ENCODE data around the gene MINDY4.

The MINDY4 gene

DNA sequence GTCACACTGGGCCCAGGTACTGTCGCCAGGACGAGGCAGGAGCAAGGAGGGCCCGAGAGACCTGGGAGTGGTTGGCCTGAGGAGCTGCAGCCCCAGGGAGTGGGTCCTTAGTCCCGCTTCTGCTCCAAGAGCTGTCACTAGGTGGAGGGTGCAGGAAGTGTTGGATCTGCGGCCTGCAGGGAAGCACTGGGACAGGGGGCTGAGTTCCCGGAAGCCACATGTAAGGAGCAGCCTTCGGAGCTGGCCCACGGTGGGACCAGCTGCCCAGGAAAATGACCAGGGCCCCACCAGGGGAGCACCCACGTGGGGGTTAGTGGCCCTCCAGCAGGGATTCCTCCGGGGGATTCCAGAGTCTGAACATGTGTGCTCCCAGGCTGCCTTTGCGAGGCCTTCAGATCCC, 131.2 kb downstream of the MINDY4 start:
- no peak for DNase-seq (ENCODE audit: low read depth)

DNA sequence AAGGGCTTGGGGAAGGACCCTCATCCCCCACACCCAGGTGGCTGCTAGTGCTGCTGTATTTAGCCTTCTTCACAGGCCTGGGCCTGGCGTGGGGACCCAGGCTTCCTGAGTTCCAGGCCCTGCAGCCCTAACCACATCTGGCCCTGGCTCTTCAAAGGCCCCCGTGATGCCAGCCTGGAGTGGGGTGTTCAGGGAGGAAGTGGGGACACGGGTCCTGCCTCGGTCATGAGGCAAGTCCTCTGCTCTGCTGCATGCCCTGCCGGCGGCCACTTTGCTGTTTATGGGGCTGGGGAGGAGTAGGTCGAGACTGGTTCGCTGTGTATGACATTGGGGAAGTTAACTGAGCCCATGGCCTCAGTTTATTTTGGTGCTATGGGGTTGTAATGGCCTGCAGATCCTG, 131.9 kb downstream of the MINDY4 start:
- DNase-seq (ENCODE audit: low read depth), result no peak

DNA sequence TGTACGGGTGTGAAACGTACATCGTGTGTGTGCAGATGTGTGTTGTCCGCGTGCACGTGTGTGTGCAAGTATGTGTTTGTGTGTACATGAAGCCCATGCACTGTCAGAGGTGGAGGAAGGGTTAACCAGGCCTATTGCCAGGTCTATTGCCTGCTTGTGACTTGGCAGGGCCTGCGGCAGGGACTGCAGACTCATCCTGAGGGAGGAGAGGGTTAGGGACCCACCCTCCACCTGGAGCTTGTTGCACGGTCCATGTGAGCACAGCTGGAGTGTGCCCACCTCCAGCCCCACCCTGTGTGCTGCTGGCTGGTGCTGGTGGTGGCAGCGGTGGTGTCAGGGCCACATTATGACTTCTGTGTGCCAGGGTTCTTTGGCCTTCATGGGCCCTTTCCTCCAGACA, 133.3 kb downstream of the MINDY4 start:
- DNase-seq (ENCODE audit: low read depth), result no peak

DNA sequence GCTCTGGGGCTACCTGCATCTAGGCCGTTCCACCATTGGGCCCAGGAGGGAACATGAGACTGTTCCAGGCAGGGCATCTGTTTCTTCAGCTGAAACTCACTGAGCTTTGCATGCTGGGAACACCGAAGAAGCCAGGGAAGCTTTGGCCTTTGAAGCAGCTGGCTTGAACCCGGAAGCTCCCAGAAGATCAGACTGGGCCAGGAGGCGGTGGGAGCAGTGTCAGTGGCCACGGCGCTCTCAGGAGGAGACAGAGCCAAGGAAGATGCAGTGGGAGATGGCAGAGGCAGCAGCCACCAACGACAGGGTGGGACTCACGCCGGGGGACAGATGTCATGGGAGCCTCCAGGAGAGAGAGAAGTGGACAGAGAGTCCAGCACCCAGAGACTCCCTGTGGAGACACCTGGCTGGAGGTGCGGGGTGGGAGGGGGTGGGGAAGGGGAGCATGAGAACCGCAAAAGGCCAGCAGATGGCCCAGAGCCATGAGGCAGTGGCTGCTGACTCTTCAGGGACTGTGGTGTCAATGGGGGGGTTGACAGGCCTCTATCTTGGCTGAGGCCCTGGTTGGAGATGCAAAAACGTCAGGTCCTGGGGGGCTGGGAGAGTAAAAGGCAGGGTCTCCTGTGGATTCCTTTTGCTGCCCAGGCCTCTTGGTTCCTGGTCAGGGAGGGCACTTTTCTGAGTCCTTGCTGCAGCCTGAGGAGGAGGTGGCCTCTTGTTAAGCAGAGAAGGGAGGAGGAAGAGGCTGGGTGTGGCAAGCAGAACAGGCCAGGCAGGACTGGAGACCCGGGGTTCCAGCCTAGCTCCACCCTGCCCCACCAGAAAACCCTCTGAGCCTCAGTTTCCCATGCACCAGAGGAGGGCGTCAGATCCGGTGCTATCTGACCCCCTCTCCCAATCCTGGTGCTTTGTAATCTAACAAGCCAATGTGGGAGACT, 134.1 kb downstream of the MINDY4 start:
- no peak for DNase-seq (ENCODE audit: low read depth)

DNA sequence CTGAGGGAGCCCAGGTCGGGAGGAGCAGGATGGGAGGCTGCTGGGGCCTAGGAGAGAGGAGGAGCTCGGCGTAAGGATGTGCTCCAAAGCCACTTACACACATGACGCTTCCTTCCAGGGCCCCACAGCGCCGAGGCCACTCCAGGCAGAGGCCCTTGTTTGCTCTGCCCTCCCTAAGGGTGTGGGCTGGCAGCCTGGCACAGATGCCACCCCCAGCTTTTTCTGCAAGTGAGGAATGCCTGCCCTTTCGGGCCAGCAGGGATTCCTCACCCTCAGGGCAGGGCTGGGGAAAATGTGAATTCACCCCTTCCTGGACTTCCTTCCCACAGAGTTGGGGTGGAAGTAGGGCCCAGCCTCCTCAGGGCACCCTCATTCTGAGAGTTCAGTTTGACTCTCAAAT, 134.8 kb downstream of the MINDY4 start:
- no peak for DNase-seq (ENCODE audit: low read depth)

DNA sequence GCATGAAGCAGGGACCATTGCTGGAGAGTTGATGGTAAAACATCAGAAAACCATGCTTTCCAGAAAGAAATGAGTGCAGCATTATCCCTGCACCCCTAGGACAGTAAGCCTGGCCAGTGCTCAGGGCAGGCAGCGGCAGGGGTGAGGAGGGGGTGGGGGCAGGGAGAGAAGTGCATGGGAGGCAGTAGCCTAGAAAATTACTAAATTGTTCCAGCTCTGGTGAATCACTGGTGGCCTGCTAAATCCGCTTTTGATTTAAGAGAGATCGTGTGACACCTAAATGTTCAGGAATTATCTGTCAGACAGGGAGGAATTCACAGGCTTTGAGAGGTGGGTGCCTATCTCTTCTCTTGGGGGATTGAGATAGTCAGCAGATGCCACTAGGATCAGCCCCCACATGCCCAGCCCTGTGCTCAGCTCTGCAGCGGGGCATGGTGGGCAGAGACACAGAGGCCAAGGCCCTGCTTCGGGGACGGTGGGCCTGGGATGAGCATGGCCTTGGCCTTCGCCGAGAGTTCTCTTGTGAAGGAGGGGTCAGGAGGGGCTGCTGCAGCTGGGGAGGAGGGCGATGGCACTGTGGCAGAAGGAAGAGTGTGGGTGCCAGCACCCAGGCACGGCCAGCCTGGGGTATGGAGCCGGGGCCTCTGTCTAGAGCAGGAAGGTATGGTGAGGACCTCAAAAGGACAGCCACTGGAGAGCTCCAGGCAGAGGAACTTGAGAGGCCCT, 135.5 kb downstream of the MINDY4 start:
- DNase-seq (ENCODE audit: low read depth), result peak; percentile 44

DNA sequence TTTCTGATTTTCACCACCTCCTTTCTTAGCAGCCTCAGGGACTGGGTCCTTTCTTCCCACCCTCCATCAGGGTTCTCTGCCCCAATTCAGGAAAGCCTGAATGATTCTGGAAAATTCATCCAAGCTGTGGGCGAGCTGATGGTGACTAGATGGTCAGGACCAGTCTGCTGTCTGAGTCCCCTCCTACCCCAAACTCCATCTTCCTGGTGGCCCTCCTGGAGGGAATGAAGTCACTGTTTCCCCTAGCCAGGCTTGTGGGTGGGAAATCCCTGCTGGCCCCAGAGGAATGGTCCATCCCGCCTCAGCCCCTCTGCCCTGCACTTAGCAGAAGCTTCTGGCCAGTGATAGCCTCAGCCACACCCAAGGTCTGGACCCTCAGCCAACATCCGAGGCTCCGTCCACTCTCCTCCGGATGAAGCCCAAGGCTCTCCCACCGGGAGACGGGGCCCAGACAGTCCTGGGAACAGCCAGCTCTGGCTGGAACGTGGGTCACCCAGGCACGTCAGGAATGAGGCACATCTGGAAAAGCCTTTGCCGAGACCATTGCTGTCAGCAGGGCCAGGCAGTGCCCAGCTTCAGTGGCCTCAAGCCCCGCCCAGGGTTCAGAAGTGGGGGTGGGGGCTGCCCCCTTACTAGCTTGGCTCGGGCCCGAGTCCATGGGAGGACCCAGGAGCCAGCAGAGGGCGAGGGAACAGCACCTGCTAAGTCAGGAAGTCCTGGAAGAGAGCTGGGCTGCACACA, 136.5 kb downstream of the MINDY4 start:
- peak; percentile 43 for DNase-seq (ENCODE audit: low read depth)

DNA sequence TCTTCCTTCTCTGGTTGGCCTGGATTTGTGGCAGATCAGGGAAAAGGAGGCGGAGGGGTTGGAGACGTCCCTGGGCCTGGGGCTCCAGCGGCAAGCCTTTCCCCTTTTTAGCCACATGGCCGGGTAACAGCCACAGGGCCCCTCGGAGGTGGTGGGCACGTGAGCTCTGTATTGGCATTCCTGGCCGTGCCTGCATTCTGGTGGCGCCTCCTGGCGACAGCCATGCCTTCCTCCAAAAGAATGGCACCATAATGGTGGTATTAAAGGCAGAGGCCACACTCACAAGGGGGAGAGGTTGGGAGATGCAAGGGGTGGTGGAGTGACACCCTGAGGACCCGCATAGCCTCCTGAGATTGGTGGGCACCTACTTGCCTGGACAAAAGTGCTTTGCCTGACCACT, 137.5 kb downstream of the MINDY4 start:
- DNase-seq (ENCODE audit: low read depth), result no peak

DNA sequence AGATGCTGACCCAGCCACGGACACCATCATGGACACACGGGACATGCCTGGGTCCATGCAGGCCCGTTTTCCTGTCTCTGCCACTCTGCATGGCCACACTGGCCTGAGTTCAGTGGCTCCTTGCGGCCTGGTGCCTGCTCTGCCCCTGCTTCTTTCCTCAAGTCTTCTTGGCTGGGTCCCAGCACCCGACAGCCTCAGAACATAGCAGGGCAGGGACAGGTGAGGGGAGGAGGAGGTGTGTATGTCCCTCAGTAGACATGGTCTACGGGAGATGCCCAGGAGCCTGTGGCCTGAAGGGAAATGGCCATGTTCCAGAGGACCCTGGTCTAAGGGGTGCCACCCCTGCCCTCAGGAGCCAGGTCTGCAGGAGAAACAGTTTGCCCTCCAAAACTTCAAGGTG, 138.2 kb downstream of the MINDY4 start:
- DNase-seq (ENCODE audit: low read depth), result no peak

DNA sequence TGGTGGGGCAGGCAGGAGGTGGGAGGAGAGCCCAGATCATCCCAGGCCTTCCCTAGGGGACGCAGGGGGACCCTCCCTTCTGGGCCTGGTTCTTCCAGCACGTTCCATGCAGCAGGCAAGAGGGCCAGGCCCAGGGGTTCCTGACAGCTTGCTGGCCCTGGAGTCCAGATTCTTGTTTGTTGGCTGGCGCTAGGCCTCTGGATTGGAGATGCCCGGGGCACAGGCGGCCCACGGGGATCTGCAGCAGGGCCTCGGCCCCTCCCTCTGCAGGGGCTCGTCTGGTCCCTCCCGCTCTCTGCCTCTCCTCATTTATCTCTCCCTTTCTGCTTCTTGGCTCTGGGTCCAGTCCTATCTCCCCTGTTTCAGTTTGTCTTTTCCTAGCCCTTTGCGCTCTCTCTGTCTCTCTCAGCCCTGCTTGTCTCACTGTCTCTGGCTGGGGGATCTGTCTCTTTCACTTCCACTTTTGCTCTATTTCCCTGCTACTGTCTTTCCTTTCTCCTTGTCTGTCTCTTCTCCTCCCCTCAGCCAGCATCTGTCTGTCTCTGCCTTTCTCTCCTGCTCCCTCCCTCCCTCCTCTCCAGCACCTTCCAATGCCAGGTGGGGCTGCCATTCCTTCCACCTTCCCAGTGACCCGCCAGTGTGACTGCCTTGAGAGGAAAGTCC, 139.3 kb downstream of the MINDY4 start:
- no peak for DNase-seq (ENCODE audit: low read depth)

DNA sequence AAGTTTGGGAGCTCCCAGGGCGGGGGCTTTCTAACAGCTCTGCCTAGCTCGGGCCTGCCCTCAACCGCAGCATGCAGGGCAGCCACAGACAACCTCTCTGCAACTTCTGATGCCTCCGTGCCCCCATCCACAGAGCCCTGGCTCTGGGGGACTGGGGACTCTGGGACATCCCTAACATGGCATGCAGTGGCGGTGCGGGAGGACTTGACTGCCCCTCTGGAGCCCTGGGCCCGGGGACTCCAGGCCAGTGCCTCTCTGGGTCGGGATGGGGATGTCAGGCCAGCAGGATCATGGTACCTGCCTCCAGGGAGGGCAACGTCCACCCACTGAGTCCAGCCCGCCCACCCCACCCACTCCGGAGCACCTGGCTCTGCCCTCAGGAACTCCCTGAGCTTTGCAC, 139.9 kb downstream of the MINDY4 start:
- DNase-seq (ENCODE audit: low read depth), result no peak

DNA sequence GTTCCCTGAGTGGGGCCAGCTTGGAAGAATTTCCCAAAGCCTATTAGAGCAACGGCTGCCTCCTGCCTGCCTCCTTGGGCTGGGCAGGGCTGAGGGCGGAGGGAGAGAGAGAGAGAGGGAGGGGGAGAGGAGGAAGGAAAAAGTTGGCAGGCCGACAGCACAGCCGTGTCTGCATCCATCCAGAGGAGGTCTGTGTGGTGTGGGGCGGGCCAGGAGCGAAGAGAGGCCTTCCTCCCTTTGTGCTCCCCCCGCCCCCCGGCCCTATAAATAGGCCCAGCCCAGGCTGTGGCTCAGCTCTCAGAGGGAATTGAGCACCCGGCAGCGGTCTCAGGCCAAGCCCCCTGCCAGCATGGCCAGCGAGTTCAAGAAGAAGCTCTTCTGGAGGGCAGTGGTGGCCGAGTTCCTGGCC, 140.3 kb downstream of the MINDY4 start, which contains the start of gene AQP1:
Gene AQP1 (plus strand): TSS at position 293 of the 409 bp plus-strand sequence. CDS start 57 bp downstream, at position 350.
- DNase-seq (ENCODE audit: low read depth), result no peak

DNA sequence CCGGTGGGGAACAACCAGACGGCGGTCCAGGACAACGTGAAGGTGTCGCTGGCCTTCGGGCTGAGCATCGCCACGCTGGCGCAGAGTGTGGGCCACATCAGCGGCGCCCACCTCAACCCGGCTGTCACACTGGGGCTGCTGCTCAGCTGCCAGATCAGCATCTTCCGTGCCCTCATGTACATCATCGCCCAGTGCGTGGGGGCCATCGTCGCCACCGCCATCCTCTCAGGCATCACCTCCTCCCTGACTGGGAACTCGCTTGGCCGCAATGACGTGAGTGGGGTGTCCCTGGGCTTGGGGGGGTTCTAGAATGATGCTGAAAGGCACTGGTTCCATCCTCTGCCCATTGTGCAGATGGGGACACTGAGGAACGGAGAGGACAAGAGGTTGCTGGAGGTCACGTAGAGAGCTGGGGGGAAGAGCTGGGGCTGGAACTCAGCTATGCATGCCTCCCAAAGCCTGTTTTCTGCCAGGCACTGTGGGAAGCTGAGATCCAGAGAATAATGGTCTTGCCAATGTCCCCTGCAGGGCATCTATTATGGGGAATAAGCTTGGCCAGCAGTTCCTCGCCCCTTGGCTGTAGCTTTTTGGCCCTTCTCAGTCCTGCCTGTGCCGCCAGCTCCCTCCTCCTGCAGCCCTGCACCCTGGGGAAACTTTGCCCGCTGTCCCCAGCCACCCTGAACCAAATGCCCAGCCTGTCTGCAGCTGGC, 141.0 kb downstream of the MINDY4 start:
- no peak for DNase-seq (ENCODE audit: low read depth)

DNA sequence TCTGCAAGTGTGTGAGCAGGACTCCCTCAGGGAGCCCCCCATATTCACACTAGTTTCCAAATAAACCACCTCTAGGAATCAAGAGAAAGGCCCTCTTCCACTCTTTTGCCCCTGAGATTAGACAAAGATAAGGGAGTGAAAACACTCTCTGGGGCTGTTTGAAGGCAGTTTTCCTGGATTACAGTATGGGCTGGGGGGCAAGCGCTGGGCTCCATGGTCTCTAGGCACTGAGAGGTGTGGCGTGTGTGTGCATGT, 141.4 kb downstream of the MINDY4 start:
- DNase-seq (ENCODE audit: low read depth), result no peak

DNA sequence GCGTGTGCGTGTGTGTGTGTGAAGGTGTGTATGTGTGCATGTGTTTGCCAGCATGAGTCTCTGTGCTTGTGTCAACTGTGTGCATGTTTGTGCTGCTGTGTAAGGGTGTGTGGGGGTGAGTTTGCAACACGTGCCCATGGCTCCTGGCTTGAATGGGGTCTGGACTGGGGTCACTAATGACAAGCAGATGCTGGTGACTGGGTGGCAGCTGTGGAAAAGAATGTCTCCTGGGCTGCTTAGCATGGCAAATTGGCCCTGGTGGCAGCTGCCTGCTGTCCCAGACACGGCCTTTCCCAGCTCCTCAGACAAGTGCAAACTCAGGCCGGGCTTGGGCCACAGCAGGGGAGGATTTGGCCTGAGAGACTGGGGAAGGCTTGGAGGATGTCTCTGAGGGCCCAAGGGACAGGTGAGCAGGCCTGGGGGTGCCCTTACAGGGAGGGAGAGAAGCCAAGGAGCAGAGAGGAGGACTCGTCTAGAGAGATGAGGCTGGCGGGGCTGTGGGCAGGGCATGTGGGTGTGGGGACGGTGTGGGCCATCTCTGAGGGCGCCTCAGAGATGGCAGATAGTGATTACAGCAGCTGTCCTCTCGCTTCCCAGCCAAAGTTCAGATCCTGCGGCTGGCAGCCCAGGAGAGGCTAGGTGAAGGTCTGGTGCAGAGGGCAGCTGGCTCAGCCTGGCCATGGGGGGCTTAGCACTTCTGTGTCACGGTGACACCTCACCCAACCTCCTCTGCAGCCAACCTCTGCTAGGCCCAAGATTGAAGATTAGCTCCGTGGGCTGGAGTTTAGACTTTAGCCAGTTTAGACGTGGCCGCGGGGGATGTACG, 142.0 kb downstream of the MINDY4 start:
- DNase-seq (ENCODE audit: low read depth), result no peak

DNA sequence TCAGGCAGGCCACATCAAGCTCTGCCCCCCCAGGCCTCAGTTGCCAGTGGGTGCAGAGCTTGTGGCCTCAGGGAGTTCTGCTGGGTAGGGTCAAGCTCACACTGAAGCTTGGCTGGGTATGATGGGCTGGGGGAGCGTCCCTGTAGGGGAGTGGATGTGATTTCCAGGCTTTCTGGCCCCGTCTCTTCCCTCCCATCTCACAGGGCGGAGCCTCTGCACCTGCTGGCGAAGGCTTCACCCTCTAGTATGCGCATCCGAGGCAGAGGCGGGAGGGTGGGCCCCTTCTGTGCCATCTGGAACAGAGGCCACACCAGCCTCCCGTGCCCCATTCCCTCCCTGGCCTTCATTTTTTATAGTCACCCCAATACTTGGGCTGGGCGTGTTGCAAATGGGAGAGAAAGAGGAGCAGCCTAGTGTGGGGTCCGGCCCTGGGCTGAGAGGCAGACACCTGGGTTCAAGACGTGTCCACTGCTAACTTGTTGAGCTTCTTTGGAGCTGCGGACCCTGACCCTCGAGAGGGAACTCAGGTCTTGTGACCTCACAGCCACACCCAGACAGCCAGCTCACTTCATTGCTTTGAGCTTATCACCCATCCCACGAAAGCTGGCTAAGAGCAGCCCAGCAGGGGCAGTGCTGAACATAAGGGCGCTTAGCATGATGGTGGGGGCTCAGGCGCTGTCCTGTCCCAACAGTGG, 142.8 kb downstream of the MINDY4 start:
- DNase-seq (ENCODE audit: low read depth), result no peak

DNA sequence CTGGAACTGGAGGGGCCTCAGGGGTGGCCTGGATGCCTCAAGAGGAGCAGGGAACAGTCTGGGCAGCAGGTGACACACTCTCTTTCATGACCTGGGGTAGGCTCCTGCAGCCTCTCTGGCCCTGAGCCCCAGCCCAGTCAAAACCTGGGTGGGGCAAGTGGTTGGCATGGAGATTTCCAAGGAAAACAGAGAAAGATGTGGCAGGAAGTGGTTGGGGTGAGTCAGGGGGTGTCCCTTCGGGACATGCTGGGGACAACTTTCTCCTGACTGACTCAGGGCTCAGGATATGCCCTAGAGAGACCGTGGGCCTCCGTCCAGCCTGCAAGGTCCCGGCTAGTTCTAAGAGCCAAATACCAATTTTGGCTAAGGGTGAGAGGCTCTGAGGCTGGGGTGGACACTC, 143.4 kb downstream of the MINDY4 start:
- peak; percentile 67 for DNase-seq (ENCODE audit: low read depth)

DNA sequence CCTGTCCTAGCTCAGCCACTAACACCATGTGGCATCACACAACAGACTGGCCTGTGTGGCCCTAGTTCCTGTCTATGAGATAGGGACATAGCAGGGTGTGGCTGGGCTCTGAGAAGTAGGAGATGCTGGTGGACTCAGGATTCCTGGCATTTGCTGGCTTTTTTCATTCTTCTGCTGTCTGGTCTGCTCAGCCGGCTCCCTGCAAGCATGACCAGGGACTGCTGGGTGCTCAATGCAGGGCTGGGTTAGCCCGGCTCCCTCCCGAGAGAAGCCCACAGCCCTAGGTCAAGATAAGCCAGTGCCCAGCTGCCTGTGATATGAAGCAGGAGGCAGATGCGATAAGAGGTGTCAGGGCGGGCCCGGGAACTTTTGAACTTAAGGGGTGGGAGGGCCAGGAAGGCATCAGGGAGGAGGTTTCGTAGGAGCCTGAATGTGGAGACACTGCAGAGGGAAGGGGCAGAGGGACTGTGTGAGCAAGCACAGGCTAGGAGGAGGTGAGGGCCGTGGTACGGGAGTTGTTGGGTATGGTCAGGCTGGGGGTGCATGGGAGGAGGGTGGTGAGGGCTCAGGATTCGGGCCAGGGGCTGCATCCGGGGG, 143.9 kb downstream of the MINDY4 start:
- no peak for DNase-seq (ENCODE audit: low read depth)

DNA sequence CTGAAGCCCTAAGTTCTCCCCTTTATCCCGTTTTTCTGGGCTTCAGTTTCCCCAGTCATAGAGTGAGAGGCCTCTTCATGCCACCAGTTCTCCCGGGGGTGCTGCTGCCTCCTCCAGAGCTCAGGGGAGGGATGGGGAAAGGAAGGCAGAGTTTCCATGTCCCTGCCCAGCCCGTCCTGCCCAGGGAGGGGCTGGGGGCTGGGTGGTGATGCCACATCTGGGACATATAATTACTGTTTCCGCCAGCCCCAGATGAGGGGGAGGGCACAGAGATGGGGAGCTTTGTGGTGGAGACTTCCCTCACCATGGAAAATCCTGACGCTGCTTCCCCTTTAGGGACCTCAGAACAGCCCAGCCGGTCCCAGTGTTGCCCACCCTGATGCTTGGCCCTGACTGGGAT, 144.5 kb downstream of the MINDY4 start:
- DNase-seq (ENCODE audit: low read depth), result no peak

DNA sequence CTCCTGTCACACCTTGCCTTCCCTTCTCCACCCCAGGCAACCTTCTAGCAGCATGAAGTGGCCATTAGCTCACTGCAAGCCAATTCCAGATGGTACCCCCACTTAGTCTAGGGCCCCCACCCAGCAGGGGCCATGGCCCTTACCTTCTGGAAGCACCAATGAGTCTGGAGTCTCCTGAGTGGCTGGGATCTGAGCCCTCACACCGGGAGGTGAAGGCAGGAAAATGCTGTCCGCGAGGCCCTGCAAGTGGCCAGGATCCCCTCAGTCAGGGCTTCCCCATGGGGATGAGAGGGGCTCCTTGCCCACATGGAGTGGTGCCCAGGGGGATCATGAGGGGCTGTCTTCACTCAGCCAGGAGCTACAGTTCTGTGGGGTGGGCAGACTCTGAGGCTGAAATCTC, 145.0 kb downstream of the MINDY4 start:
- DNase-seq (ENCODE audit: low read depth), result no peak
